GM20431 (cell line): Measurements from ENCODE around the gene CHAT.

Source experiments
- in situ Hi-C: fragments of 300-500 bp; cut with MseI, MboI; formaldehyde crosslinking; loops from one replicate; pipeline ENCODE4 v1.15.0; 2020; ENCODE audit warnings: low sequenced_read_pairs; ENCODE audit not compliant: unreplicated experiment

CHAT gene

DNA sequence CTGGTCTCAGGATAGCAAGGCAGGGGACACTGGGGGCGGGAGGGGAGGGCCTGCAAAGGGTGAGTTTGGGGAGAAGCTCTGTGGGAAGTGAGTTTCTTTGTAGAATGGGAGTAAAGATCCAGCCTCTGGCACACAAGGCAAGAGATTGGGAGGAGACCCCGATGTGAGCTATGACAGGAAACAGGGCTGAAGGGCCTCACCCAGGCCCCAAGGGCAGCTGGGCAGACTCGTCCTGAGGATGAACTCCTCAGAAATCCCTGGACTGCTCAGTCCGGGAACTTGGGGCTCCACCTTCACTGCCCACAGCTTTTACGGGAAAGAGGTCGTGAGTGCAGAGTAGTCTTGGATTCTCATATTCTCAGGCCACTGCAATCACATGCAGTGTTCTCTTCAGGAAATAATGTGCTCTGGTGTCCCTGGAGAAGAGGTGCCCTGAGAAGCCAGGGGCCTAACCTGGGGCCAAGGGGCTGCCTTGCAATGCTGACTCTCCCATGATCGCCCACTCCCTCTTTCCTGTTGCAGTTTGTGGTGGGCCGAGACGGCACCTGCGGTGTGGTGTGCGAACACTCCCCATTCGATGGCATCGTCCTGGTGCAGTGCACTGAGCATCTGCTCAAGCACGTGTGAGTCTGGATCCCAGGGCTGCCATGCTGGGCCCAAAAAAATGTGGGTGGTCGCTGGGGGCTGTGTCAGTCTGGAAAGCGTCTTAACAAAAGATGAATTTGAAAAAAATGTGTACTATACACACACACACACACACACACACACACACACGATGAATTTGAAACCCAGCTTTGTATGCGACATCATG is 34.4 kb downstream of the CHAT start:
- in situ Hi-C loops: no loop called here

DNA sequence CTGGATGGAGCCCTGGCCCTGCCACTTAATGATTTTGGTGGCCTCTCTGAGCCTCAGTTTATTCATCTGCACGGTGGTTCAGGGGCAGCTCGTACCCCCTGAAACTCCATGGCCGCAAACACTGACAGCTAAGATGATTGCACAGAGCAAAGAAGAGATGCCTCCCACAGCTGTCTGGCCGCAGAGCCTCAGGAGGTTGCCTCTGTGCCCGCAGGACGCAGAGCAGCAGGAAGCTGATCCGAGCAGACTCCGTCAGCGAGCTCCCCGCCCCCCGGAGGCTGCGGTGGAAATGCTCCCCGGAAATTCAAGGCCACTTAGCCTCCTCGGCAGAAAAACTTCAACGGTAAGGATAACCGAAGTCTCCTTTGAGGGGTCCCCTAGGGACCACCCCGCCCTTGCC is 35.5 kb downstream of the CHAT start:
- in situ Hi-C loops: no loop called here

DNA sequence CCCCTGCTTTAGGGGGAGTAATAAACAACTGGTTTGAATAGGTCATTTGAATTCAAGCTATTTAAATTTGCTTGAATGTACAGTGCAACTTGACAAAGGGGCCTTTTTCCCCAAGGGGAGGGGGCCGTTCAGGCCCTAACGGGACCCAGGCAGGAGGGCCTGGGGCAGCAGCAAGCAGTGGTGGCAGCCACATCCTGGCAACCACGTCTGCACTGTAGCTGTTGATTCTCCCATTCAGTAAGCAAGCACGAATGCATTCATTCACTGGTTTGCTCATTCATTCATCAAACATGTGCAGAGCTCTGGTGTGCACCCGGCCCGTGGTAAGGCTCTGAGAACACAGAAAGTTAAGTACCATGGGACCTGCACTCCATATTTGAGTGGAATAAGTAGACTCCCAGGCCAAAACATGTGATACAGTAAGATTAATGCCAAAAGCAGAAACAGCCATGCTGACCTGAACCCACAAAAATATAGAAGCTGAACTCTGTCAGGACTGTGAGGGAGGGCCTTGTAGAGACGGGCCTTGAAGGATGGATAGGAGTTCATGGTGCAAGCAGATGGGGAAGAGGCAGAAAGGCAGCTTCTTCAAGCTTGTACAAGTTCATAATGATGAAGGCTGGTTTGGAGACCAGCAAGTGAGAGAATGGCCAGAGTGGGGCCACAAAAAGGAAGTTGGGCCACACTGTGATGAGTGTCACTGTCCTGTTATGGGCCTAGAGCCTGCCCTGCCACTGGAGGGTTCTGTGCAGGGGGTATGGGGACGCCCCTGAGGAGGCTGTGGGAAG is 36.3 kb downstream of the CHAT start:
- in situ Hi-C loops: no loop called here

DNA sequence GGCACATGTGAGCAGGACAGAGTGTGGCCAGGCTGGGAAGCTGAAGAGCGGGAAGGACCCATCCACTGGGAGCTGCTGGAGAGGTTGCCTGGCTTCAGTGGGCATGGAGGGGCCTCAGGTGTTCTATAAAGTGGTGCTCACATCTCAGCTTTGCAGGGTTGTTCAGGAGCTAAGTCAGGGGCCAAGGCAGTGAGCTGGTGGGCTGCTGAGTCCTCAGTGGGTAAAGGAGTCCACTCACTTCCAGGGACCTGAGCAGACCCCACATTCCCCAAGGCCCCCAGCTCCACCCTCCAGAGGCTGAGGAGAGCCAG is 36.8 kb downstream of the CHAT start:
- in situ Hi-C loops: no loop called here

DNA sequence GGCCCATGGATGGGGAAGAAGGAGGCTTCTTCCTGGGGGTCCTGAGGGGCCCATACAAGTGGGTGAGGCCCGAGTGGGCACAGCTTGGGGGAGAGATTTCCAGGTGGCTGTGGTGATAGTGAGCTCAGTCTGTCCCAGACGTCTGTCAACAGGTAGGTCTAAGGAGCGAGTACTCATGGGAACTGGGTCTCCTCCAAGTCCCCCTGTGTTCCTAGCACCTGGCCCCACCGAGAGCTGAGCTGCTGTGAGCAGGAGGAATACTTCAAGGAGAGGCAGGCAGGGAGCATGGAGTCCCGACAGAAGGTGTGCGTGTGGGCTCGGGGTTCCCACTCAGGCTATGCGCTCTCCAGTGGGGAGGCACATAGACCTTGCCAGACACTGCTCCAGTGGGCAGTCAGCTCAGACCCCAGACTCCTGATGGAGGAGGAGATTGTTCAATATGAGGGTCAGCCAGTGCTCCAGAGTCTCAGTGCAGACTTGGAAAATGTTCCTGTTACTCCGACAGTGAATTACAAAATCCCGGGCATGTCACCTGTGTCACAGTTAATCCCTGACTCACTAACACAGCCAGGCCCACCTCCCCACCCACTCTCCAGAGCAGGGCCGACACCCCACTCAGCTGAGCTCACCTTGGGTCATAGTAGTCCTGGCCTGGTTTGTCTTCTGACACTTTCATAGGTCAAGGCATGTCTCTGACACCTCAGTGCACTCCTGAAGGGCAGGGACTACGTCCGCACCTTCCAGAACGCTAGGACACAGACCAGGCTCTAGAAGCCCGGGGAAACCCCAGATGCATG is 37.4 kb downstream of the CHAT start:
- in situ Hi-C loops: no loop called here

DNA sequence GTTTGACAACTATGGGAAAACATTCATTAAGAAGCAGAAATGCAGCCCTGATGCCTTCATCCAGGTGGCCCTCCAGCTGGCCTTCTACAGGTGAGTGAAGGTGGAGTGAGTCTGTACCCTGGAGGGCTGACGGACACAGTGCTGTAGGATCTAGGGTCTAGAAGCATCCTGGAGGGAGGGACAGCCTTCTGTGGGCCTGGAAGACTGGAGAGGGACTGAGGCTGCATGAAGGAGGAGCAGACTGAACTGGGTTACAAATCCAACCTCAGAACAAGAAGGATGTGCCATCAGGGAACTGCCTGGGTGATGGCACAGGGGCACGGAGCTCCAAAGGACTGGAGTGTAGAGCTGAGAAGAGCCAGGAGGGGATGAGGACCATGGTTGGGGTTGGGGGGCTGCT is 38.1 kb downstream of the CHAT start:
- in situ Hi-C loops: no loop called here

DNA sequence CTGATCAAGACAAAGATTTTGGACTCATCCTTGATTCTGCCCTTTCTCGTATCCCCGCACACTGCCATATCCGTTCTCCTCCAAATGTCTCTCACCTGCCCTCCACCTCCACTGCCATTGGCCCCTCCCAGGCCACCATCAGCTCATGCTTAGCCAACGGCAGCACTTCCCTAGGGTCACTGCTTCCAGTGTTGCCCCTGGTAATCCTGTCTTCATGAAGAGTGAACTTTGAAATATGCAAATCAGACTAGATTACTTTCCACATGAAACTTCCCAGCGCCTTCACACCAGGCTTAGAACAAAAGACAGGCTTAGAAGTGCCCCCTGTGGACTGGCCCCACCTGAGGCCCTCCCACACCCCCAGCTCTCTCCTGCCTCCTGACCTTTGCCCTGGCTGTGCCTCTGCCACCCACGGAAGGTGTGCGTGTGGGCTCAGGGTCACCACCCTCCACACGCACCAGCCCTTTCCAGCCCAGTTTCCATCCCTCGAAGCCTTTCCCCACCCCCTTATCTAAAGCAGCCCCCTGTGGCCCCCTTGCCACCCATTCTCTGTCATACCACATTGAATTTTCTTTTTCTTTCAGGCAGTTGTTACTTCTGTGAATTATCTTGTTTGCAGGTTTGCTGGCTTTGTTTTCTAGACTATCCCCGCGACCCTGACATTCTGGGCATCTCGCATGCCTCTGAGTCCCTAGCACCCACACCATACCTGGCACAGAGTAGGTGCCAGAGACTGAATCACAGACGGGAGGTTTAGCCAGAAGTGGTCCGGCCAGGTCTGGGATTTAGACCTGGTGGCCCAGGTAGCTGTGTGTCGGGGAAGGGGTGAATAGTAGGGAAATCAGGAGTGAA is 38.8 kb downstream of the CHAT start:
- in situ Hi-C loops: no loop called here

DNA sequence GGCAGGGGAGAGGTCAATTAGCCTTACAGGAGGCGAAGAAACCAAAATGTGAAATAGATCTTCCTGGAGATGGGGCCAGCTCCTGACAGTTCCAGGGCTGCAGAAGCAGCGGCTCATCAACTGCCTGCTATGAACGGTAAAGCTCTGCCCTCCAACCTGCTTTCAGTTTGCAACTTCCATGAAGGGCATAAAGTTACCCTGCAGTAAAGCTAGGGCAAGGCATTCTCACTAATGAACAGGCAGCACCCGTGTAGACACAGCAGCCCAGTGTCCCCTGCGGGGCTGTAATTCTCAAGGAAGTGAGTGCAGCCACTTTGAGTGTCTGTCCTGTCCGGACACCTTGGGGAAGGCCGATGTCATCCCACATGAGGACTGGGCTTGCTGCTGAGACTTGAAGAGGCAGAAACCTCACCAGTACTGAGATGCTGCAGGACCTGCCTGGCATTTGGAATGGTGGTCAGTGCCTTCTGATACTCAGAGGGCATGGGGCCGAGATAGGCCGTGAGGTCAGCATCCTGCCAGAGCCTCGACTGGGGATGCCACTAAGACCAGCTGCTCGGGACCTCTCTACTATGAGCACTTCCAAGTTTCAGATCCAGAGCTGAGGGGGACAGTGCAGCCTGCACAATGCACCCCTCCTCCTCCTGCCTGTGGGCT is 39.6 kb downstream of the CHAT start:
- in situ Hi-C loops: no loop called here

DNA sequence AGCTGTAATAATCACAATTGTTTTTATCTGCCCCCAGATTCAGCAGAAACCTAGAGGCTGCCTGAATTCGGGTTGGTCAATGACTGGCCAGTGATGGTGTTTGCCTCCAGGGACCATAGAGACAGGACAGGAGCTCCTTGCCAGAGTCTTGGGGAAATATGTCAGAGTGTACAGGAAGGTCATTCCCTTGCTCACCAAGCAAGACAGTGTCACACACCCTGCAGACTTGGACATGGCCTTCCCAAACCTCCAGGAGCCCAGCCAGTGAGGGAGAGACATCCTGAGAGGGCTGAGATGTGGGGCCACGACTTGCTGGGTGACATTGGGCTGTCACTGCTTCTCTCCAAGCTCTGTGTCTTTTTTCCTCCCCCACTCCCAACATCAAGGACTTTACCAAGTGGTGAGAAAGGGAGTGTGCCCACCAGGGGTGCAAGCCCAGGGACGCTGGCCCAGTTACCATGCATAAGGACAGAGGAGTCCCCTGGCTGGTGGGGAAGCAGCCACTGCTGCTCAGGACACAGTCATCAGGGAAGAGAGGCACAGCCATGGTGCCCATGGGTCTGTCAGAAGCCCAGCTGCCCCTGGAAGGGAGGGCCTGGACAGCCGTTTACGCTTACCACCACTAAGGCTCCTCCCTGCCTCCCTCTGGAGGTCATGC is 40.3 kb downstream of the CHAT start:
- in situ Hi-C loops: no loop called here

DNA sequence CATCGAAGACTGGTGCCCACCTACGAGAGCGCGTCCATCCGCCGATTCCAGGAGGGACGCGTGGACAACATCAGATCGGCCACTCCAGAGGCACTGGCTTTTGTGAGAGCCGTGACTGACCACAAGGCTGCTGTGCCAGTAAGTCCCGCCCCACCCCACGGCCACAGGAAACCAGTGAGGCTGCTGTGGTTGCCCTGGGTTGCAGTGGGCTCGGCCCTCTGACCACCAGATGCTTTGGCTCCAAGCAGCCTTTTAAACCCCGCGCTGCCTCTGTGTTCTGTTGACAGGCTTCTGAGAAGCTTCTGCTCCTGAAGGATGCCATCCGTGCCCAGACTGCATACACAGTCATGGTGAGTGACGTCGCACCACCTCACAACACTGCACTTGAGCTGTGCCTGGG is 41.3 kb downstream of the CHAT start:
- in situ Hi-C loops: no loop called here

DNA sequence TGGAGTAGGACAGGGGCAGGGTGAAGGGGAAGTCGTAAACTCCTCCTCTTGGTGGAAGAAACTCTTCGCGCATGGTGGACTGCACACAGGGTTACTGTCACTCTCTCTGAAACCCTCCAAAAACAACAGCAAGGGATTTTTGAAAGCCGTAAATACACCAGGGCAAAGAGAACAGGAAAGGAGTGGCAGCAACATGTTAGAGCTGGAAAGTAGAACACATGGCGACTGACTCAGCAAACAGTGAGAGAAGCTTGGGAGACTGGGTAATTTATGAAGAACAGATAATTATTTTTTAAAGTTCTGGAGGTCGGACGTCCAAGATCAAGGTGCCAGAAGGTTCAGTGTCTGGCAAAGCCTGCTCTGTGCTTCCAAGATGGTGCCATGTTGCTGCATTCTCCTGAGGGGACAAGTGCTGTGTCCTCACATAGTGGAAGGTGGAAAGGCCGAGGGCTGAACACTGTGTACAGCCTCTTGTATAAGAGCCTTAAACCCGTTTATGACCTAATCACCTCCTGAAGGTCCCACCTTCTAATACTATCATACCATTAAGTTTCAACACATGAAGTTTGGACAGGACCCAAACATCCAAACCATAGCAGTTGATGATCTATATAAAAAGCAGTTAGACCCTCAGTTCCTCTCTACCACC is 43.1 kb downstream of the CHAT start:
- in situ Hi-C loops: no loop called here

DNA sequence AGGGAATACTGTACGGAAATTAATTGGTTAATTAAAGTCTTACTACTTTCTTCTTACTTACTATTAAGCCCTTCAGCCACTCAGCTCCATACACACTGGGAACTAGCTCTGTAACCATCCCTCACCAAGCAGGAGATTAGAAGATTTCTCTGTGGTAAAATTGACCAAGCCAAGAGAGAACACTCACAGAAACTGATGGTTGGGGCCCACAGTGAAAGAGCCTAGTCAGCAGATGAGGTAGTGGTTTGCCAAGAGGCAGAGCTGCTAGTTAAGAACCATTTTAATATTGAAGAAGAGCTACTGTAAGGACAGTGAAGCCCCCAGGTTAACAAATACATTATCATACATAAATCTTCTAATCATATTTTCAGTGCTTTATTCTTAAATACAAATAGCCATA is 43.8 kb downstream of the CHAT start:
- in situ Hi-C loops: no loop called here

DNA sequence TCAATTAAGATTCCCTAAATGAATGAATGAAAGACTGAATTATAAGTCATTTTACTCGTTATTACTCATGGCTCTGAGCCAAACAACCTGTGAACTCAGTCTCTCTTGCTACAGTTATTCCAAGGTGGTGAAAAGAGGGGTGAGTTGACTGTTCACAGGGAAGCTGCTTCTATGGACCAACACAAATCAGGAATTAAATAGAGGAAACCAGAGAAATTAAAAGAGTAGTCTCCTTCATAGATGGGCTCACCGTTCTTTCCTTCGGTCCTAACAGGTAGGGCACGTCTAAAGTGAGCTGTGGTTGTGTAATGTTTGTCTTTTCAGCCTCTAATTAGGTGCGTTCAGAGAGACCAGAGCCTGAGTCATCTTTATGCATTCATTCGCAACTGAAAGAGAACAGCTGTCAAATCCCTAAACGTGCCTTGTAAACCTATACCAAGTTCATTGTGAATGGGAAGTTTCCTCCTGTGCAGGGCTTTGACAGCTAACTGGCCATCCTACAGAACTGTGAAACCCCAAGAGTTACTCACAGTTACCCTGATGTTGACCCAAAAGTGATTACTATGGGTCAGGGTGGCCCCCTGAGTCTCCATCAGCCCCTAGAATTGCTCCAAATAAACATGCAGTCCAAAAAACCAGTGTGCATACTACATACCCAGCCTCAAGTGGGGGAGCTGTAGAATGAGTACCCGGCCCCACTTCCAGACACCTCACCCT is 47.5 kb downstream of the CHAT start:
- in situ Hi-C loops: no loop called here

DNA sequence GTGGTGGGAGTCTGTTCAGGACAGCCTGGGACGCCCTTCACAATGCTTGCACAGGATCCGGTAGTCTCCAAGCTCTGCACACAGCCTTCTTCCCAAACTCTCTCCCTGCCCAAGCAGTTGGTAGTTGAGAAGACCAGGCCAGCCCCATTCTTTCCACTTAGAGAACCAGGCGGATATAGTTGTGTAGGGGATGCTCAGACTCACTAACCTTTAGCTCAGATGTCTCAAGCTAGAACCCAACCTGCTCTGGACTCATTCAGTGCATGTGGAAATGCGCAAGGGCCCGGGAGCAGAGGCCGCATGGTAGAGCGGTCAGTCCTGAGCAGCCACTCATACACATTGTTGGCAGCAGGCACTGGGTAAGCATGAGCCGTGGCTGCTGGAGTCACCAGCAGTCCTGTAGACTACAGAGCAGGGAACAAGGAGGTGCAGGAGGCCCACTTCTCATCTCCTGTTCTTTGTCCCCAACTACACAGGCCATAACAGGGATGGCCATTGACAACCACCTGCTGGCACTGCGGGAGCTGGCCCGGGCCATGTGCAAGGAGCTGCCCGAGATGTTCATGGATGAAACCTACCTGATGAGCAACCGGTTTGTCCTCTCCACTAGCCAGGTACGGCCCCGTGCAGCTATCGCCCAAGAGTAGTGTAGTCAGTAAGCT is 48.5 kb downstream of the CHAT start:
- in situ Hi-C loops: no loop called here

DNA sequence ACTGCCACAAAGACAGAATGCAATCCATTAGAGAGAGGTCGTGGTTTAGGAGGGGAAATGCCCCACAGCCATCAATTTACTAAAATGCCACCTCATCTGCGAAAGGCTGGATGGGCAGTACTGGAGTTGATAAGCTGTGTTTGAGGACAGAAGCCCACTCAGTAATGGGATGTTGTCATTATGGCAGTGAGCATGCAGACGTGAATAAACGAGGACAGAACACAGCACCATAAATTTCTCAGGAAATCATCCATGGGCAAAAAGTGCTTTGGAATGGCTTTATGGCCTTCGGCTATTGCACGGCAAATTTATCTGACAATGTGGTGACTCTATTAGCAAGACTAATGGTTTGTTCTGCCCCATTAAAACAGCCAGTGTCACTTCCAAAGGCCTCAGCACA is 49.8 kb downstream of the CHAT start:
- in situ Hi-C loops: no loop called here

DNA sequence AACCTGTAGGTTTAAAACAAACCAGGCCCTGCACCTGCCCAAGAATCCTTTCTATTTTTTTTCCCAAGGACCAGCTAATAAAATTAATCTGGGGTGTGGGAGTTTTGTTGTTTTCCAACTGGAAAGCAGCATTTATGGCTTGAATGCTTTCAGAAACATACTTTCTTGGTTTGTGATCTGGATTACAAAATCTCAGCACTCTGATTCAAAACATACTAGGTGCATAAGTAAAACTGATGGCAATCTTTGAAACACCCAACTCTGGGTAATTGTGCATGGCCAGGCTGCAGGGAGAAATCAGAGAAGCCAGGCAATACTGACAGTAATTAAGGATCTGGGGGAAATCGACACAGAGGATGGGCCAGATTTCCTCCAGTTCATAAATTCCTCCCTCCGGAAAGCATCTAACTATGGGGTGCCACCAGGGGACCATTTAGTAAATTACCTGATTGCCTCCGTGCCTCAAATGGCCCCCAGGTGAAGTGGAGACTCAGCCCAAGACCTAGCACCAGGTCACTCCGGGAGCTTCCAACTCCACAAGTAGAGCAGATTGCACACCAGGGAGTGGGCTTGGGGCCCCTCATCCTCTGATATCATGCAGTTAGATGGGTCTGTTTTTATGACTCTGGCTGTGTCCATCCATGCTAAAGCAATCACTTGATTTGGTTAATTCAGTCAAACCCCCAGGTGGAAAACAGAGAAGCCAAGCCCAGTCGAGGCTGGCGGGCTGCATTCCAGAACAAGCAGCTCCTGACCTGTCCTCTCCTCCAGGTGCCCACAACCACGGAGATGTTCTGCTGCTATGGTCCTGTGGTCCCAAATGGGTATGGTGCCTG is 50.4 kb downstream of the CHAT start:
- in situ Hi-C loops: no loop called here
